B cell (primary cell): ENCODE measurements around the gene MAB21L4.

Source experiments
- EZH2 ChIP-seq: IDR thresholded peaks from 2 replicates; pipeline ENCODE4 v1.6.1; 2012; ENCODE audit warnings: borderline replicate concordance, low read depth, mild to moderate bottlenecking, moderate library complexity, low read length; ENCODE audit not compliant: insufficient read depth, poor library complexity, severe bottlenecking
- TF ChIP-seq, protein P1 (sequence below): fragments of 200-600 bp; IDR thresholded peaks from one replicate; pipeline ENCODE4 v1.8.0; 2022; ENCODE audit warnings: antibody characterized with exemption, mild to moderate bottlenecking

DNA sequence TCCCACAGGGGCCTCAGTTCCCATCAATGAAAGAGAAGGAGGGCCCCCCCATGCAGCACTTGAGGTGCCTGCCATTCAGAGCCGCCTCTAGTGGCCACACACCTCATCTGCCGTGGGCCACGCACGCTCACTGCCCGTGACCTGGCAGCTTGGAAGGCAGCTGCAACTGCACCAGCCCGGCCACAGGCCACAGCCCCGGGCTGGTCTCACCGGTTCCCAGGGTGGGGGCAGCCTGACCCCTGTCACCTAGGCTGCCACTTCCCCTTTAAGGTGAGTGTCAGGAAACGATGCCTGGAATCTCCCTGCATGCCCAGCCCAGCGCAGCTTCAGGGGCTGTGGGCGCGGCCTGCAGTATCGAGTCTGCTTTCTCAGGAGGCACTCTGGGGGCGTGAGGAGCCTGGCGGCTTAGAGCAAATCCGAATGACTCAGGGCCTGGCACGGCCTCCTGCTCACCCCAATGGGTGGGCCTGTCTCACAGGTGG, 2.6 kb downstream of the MAB21L4 start:
- TF ChIP-seq, protein P1, sequence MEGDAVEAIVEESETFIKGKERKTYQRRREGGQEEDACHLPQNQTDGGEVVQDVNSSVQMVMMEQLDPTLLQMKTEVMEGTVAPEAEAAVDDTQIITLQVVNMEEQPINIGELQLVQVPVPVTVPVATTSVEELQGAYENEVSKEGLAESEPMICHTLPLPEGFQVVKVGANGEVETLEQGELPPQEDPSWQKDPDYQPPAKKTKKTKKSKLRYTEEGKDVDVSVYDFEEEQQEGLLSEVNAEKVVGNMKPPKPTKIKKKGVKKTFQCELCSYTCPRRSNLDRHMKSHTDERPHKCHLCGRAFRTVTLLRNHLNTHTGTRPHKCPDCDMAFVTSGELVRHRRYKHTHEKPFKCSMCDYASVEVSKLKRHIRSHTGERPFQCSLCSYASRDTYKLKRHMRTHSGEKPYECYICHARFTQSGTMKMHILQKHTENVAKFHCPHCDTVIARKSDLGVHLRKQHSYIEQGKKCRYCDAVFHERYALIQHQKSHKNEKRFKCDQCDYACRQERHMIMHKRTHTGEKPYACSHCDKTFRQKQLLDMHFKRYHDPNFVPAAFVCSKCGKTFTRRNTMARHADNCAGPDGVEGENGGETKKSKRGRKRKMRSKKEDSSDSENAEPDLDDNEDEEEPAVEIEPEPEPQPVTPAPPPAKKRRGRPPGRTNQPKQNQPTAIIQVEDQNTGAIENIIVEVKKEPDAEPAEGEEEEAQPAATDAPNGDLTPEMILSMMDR: no peak
- TF ChIP-seq EZH2: no peak
